Glutamatergic neuron (in vitro differentiated cells): ENCODE data around the gene LIN7A. TPM values are rescaled to one million over a fixed set of nuclear protein-coding genes. Genes with fewer than 3 reads are reported as not detected.

Experiments used
- DNase-seq: peaks from one replicate; pipeline ENCODE4 v3.0.0; 2022
- H3K27ac Mint-ChIP-seq: one replicate; pipeline ENCODE4 v1.8.0; 2020; ENCODE audit warnings: mild to moderate bottlenecking, mixed read lengths, inconsistent platforms; ENCODE audit not compliant: unreplicated experiment
- H3K27me3 Mint-ChIP-seq: one replicate; pipeline ENCODE4 v1.8.0; 2020; ENCODE audit warnings: mild to moderate bottlenecking, moderate library complexity, mixed read lengths, inconsistent platforms; ENCODE audit not compliant: unreplicated experiment
- H3K36me3 Mint-ChIP-seq: one replicate; pipeline ENCODE4 v1.8.0; 2020; ENCODE audit warnings: mild to moderate bottlenecking, mixed read lengths, inconsistent platforms; ENCODE audit not compliant: unreplicated experiment
- H3K4me1 Mint-ChIP-seq: one replicate; pipeline ENCODE4 v1.8.0; 2020; ENCODE audit warnings: mild to moderate bottlenecking, low read depth, mixed read lengths, inconsistent platforms; ENCODE audit not compliant: unreplicated experiment
- H3K4me3 Mint-ChIP-seq: one replicate; pipeline ENCODE4 v1.8.0; 2020; ENCODE audit warnings: mild to moderate bottlenecking, mixed read lengths, inconsistent platforms; ENCODE audit not compliant: unreplicated experiment
- H3K9me3 Mint-ChIP-seq: one replicate; pipeline ENCODE4 v1.8.0; 2020; ENCODE audit warnings: mild to moderate bottlenecking, moderate library complexity, mixed read lengths, inconsistent platforms; ENCODE audit not compliant: unreplicated experiment
- CTCF ChIP-seq: fragments of 200-600 bp; sonication (generic); IDR thresholded peaks from one replicate; pipeline ENCODE4 v1.5.0; 2021; ENCODE audit not compliant: partially characterized antibody, unreplicated experiment
- total RNA-seq: library from RNA; stranded (reverse); fragmentation: NEBNext Ultra II Directional; extraction: Animal tissue kit (Norgen Biotek cat#: 25700); gene quantifications from one replicate; pipeline ENCODE4 v1.2.1, GENCODE V29; 2021; ENCODE audit not compliant: unreplicated experiment

Gene LIN7A
- total RNA-seq, 1 donor from 2014 or later, result 41.9 TPM

DNA sequence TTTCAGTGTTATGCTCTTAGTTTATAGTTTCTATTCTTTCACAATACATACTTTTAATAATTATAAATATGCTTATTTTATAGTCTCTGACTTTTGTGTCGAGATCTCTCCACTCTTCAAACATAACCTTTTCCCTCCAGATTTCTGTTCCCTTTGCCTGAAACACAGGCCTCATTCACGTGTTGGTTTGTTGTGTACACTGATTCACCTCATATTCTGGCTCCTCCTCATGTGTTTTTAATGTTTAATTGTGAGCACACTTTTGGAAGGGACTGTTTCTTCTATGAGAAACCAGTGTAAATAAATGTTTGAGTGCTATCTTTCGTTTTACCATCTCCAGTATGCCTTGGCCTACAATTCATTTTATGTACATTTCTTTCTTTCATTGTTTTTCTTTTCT is 20.1 kb downstream of the LIN7A start:
- DNase-seq, result no peak
- TF ChIP-seq CTCF, result no peak
- Mint-ChIP-seq H3K4me3 (no peak overlapping the region), H3K36me3 (peaks cover 6% of the 10 kb centered on the region), H3K27ac (no peak overlapping the region), H3K9me3 (no peaks in the 10 kb centered on the region), H3K27me3 (no peaks in the 10 kb centered on the region), H3K4me1 (peaks cover 1% of the 10 kb centered on the region)

DNA sequence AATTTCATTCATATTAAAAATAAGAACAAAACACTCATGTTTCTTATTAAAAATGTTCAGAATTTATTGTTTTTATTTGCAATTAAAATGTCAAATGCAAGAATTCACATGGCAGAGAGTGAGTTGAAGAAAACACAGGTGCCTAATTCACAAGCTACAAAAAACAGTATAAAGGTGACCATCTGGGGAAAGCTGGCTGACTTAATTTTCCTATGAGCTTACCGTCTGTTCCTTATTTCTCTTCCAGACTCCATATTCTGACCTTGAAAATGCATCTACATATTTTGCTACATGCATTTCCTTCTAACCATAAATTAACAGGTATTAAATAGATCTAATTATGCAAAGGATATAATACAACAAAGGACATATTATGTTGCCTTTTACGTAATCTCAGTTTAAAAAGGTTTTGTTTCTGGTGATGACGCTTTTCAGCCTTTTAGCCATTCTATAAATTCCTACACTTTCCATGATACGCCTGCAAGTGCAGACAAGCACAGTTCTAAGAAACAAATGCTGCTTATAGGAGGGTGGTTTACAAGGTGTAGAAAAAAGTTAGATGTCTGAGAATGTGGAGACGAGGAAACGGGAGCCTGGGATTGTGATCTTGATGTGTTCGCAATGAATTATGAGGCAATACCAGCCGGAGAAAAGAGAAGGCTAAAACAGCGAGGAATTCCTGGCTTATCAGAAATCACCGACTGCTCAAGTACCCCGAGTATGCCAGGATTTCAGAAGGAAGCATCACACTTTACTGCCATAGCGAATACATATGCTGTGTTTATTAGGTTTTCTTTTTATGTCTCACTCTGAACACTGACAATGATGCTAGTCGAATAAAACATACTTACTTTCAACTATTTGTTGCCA is 24.6 kb downstream of the LIN7A start:
- TF ChIP-seq CTCF, result no peak
- Mint-ChIP-seq H3K27ac (no peak overlapping the region), H3K27me3 (no peaks in the 10 kb centered on the region), H3K36me3 (peaks cover 6% of the 10 kb centered on the region), H3K4me3 (no peak overlapping the region), H3K4me1 (peaks cover 1% of the 10 kb centered on the region), H3K9me3 (no peaks in the 10 kb centered on the region)
- no peak for DNase-seq

DNA sequence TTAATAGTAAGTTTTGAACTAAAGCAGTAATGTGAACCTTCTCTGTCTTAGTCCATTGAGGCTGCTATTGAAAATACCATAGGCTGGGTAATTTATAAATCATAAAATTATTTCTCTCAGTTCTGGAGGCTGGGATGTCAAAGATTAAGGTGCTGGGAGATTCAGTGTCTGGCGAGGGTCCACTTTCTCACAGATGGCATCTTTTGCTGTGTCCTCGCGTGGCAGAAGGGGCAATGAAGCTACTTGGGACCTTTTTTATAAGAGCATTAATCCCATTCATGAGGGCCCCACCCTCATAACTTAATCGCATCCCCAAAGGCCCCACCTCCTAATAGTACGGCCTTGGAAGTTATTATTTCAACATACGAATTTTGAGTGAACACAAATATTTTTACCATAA is 28.4 kb downstream of the LIN7A start:
- no peak for DNase-seq
- Mint-ChIP-seq H3K4me1 (peaks cover 1% of the 10 kb centered on the region), H3K9me3 (no peaks in the 10 kb centered on the region), H3K27me3 (peaks cover 2% of the 10 kb centered on the region), H3K36me3 (no peaks in the 10 kb centered on the region), H3K27ac (no peak overlapping the region), H3K4me3 (no peak overlapping the region)
- TF ChIP-seq CTCF, result no peak

DNA sequence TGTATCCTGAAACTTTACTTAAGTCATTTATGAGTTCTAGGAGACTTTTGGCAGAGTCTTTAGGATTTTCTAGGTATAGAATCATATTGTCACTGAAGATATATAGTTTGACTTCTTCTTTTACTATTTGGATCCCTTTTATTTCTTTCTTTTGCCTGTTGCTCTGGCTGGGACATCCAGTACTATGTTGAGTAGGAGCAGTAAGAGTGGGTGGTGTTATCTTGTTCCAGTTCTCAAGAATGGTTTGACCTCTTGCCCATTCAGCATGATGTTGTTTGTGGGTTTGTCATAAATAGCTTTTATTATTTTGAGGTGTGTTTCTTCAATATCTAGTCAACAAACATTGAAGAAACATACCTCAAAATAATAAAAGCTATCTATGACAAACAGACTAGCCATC is 35.0 kb downstream of the LIN7A start:
- no peak overlapping the region for H3K27ac Mint-ChIP-seq
- H3K27me3 Mint-ChIP-seq, result peaks cover 2% of the 10 kb centered on the region
- no peak overlapping the region for H3K4me3 Mint-ChIP-seq
- no peaks in the 10 kb centered on the region for H3K4me1 Mint-ChIP-seq
- no peak for DNase-seq
- no peaks in the 10 kb centered on the region for H3K9me3 Mint-ChIP-seq
- TF ChIP-seq CTCF, result no peak
- H3K36me3 Mint-ChIP-seq, result no peaks in the 10 kb centered on the region

GRCh38 chr12:80901661-80902060 is 36.1 kb downstream of the LIN7A start:
- no peak overlapping the region for H3K27ac Mint-ChIP-seq

More at GRCh38 chr12:80901661-80902060, 36.1 kb downstream of the LIN7A start:
- H3K4me1 Mint-ChIP-seq, result no peaks in the 10 kb centered on the region
- no peaks in the 10 kb centered on the region for H3K9me3 Mint-ChIP-seq
- H3K36me3 Mint-ChIP-seq, result no peaks in the 10 kb centered on the region
- no peak for TF ChIP-seq CTCF
- H3K4me3 Mint-ChIP-seq, result no peak overlapping the region
- DNase-seq, result no peak
- H3K27me3 Mint-ChIP-seq, result peaks cover 2% of the 10 kb centered on the region
